B cell (primary cell): ENCODE data around the gene CLEC19A.

Experiments used
- EZH2 ChIP-seq: IDR thresholded peaks from 2 replicates; pipeline ENCODE4 v1.6.1; 2012; ENCODE audit warnings: borderline replicate concordance, low read depth, mild to moderate bottlenecking, moderate library complexity, low read length; ENCODE audit not compliant: insufficient read depth, poor library complexity, severe bottlenecking
- TF ChIP-seq, protein P1 (sequence below): fragments of 200-600 bp; IDR thresholded peaks from one replicate; pipeline ENCODE4 v1.8.0; 2022; ENCODE audit warnings: antibody characterized with exemption, mild to moderate bottlenecking

DNA sequence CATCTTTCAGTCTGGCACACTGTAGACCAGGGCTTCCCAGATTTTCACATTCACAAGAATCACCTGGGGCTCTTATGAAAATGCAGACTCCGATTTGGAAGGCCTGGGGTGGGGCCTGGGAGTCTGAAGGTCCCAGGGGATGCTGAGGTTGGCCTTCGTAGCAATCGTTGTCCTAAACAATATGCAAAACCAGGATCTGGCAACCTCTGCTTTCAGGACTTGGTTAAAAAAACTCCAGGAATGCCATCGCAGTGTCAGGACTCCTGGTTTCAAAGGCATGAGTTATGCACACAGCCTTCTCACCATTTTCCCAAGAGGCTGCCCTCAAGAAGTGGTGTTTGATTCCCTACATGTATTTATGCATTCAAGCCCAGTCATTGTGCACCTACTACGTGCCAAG is 6.7 kb downstream of the CLEC19A start:
- TF ChIP-seq, protein P1, sequence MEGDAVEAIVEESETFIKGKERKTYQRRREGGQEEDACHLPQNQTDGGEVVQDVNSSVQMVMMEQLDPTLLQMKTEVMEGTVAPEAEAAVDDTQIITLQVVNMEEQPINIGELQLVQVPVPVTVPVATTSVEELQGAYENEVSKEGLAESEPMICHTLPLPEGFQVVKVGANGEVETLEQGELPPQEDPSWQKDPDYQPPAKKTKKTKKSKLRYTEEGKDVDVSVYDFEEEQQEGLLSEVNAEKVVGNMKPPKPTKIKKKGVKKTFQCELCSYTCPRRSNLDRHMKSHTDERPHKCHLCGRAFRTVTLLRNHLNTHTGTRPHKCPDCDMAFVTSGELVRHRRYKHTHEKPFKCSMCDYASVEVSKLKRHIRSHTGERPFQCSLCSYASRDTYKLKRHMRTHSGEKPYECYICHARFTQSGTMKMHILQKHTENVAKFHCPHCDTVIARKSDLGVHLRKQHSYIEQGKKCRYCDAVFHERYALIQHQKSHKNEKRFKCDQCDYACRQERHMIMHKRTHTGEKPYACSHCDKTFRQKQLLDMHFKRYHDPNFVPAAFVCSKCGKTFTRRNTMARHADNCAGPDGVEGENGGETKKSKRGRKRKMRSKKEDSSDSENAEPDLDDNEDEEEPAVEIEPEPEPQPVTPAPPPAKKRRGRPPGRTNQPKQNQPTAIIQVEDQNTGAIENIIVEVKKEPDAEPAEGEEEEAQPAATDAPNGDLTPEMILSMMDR, result no peak
- no peak for TF ChIP-seq EZH2
